ENCODE results near the gene ANXA6.
A peak's percentile ranks its signal among the peaks of the same experiment; 100 is the strongest.
"Not testable (repeated sequence)": the region's sequence is repeated elsewhere in the genome, so short reads cannot be mapped to it uniquely, and the experiment has no call there.

ANXA6 gene

DNA sequence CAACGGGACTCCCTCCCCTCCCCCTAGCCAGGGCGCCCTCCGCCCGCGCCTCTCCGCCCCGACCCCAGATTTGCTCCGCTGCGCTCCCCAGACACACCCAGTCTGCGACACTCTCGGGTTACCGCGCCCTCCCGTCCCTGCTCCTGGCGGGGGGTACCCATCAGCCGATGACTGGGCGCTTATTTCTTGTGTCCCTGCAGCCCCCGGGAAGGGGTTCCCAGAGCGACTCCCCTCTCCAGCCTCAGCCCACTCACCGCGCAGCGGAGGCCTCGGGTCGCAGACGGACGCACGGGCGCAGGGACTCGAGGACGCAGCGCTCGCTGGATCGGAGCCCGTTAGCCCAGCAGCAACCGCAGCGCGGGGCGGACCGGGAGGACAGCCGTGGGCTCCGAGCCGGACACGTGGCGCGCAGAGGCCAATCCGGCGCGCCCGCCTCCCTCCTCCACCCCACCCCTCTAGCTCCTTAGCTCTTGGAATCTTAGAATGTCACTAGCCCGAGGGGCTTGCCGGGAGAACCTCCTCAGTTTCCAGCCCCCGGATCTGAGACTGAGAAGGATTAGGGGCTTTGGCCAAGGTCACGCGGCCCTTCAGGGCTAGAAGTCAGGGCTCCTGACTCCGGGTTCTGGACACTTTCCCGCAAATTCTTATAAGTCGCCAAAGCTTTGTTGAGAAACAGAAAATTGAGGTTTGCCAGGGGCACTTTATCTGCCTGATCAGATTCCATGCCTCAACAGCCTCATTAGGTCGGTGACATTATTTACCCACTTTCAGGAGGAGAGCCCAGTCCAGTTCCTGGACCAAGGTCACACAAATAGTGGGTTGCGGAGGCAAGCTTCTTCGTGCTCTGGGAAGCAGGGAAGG is at the start of gene ANXA6:
Gene ANXA6, minus strand, starts transcription at position 354 of the 861 bp plus-strand sequence. CDS start 9,878 bp downstream, outside the sequence.
- peak; percentile 60 to 61 for DNase-seq

DNA sequence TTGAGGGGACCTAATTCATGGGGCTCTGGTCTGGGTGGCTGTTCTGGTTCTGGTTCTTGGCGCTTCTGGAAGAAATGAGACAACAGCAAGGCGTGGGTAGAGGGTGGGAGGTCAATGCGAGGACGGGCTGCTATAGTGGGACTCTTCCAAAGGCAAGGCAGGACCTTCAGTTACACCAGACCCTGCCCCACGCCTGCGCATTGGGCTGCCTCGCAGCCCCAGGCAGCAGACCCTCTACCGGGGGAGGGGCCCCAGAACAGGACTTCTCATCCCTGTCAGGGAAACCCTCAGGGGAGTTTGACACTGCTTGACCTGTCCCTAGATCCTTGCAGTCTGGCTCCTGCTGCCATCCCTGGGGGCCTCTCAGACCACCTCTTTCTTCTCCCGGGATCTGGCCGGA is 47.8 kb upstream of the ANXA6 start:
- no peak for DNase-seq

DNA sequence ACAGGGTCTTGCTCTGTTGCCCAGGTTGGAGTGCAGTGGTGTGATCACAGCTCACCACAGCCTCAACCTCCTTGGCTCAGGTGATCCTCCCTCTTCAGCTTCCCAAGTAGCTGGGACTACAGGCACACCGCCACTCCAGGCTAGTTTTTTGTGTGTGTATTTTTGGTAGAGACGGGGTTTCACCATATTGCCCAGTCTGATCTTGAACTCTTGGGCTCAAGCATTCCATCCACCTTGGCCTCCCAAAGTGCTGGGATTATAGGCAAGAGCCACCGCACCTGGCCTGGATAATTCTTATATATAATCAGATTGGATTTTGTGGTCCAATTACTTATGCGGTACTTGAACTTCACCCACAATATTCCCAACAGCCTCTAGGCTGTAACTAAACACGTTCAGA is 46.5 kb upstream of the ANXA6 start:
- no peak for DNase-seq

DNA sequence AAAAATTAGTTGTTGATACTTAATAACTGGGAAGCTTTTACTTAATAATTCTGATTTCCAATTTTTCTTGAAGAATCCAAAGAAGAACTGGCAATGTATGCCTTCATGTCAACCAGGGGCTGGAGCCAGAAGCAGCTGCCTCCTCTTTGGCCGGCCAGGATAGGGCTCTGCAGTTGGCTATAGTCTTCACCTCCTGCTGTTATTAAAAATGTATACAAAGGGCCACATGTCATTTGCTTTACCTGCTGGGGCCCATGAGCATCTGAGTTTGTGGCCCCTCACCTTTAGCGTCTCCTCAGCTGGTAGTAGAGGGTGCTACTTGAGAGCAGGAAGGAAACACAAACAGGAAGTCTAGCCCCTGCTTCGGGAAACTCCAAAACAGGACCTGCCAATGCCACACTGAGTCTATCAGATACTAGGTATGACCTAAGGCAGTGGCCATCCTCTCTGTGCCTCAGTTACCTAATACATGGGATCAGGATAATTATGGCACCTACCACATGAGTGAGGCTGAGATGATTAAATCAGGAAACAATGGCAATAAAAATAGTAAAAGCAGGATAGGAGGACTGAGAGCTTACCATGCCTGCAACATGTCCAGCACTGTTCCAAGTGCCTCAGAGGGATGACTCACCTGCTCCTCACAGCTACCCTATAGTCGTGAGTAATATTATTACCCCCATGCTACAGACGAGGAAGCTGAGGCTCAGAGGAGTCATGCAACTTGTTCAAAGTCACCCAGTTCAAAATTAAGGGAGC is 45.0 kb upstream of the ANXA6 start:
- peak; percentile 28 to 47 for DNase-seq

DNA sequence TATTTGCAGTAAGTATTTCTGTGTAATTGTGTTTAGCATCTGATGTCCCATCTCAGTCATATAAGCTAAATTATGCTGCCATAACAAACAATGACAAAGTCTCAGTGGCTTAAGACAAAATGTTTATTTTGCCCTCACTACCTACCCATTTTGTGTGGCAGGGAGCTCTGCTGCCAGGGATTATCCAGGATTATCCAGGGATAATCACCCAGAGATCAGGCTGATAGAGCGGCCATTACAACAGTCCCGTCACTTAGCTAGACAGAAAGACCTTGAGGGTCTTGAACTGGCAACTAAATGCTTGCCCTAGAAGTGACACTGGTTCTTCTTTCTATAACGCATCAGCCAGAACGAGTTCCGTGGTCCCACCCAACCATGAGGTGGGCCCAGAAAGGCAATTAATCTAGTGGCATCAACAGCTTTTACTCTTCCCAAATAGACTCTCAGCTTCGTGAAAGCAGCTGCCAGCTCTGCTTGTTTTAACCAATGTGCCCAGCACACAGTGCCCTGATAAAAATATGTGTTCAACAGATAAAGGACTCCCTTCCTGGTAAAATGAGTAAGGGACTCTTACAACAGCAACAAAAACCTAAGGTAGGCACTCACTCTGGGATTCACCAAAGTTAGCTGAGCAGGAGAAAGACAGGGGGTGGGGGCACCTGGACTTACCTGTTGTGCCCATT is 43.5 kb upstream of the ANXA6 start:
- DNase-seq: no peak

DNA sequence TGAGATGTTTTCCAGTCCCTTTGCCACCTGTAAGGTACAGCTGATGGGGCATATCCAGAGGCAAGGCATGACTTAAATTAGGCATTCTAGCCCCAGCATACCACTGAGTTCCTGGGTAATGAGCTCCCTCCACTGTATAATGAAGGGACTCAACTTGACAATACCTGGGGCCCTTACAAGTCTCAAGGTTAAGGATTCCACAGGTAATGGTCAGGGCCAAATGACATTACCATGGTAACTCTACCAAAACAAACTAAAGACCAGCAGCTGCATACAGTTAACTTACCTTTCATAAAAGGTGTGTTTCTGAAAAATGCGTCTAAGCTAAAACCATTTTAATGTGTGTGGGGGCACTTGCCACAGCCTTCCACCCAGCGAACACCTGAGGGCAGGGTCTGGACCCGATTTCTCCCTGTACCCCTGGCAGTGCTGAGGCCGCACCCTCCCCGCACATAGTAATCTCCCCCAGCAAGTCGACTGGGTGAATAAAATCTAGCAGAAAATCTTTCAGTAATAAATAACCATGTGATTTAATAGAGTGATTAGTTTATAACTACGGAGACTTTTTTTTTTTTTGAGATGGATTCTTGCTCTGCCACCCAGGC is 42.1 kb upstream of the ANXA6 start:
- no peak for DNase-seq

DNA sequence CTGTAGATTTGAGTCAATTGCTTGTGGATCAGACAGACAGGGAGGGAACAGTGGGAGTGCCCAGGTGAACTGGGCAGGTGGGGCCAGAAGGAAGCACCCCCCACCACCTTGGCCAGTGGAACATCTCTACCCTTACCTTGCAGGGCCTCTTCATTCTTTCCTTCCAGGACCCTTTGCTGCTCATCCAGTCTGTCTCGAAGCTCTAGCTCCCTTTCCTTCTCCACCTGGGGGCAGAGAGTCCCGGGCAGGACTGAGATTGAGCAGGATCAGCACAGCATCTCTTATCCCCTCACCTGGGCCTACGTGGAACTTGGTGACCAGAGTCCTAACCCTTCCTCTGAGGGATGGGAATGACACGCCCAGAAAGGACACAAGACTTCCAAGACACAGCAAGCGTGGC is 41.3 kb upstream of the ANXA6 start:
- DNase-seq: no peak

DNA sequence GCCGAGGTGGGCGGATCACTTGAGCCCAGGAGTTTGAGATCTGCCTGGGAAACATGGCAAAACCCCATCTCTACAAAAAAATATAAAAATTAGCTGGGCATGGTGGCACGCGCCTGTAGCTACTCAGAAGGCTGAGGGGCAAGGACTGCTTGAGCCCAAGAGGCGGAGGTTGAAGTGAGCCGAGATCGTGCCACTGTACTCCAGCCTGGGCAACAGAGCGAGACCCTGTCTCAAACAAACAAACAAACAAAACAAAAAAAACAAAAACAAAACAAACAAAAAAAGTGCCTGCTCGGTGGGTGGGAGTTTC is 39.7 kb upstream of the ANXA6 start:
- not testable (repeated sequence) for DNase-seq

DNA sequence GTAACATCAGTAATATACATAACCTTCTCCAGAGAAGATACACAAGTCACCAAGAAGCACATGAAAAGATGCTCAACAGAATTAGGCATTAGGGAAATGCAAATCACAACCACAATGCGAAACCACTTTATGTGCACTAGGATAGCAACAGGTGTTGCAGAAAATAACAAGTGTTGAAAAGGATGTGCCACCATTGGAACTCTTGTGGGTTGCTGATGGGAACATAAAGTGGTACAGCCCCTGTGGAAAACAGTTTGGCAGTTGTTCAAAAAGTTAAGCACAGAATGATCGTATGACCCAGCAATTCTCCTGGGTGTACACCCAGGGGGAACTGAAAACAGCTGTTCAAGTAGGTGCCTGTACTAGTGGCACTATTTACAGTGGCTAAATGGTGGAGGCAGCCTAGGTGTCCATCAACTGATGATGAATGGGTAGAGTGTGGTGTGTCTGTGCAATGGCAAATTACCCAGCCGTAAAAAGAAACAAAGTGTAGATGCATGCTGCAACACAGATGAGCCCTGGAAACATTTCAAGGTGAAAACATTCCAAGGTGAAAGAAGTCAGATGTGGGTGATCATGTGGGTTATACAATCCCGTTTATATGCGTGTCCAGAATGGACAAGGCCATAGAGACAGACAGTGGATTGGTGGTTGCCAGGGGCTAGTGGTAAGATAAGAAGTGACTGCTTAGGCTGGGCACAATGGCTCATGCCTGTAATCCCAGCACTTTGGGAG is 39.1 kb upstream of the ANXA6 start:
- DNase-seq: peak in 1 of 2 donors; percentile 29

DNA sequence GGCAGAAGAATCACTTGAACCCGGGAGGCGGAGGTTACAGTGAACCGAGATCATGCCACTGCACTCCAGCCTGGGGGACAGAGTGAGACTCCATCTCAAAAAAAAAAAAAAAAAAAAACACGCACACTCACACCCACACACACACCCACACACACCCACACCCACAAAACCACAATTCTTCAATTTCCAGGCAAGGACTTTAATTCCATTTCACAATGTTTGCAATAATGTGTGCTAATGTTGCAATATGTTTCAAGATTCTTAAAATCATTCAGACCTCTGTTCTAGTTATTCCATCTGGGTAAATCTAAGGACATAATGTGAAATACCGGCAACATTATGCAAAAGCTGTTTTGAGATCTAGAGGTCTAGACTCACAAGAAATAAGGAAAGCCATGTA is 38.0 kb upstream of the ANXA6 start:
- DNase-seq: no peak

DNA sequence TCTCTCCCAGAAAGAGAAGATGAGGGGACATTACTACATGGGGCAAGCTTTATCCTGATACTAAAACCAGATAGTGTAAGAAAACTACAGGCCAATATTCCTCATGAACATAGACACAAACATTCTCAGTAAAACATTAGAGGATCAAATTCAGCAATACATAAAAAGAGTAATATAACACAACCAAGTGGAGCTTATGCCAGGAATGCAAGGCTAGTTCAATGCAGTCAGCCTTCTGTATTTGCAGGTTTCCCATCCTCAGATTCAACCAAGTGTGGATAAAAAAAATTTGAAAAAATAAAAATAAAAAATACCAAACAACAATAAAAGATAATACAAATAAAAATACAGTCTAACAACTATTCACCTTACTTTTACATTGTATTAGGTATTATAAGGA is 35.0 kb upstream of the ANXA6 start:
- no peak for DNase-seq

DNA sequence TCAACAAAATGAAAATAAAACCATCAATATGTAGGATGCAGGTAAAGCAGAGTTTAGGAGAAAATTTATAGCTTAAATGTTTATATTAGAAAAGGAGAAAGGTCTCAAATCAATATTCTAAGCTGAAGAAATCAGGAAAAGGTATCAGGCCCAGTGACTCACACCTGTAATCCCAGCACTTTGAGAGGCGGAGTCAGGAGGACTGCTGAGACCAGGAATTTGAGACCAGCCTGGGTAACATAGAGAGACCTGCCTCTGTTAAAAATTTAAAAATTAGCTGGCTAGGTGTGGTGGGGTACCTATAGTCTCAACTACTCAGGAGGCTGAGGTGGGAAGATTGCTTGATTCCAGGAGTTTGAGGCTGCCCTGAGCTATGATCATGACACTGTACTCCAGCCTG is 34.1 kb upstream of the ANXA6 start:
- no peak for DNase-seq

DNA sequence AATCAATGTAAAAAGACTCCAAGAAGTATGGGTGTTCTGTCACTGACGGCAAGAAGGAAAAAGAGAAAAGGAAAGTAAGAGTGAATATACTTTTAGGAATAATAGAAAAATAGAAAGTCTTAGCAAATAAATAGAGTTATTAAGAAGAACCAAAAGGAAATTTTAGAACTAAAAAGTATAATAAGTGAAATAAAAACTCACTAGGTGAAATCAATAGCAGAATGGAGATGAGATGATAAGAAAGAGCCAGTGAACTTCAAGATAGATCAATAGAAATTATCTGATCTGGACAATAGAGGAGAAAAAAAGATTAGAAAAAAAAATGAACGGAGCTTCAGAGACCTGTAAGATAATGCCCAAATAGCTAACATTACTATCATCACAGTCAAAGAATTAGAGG is 31.6 kb upstream of the ANXA6 start:
- DNase-seq: no peak

DNA sequence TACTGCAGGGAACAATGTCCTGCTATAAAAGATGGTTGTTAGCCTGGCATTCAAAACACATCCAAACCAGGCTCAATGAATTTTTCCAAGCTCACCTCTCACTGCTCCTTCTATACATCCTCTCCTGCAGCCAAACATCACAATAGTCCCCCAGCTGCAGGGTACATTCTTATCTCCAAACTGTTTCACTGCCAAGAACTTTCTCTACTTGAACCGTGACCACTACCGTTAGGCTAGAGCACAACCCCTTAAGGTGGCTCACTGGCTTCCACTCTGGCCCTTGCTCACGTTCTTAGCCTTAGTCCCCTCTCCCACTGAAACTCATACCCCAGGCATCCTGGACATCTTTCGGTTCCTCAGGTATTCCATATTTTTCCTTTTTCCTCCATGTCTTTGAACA is 29.0 kb upstream of the ANXA6 start:
- no peak for DNase-seq

DNA sequence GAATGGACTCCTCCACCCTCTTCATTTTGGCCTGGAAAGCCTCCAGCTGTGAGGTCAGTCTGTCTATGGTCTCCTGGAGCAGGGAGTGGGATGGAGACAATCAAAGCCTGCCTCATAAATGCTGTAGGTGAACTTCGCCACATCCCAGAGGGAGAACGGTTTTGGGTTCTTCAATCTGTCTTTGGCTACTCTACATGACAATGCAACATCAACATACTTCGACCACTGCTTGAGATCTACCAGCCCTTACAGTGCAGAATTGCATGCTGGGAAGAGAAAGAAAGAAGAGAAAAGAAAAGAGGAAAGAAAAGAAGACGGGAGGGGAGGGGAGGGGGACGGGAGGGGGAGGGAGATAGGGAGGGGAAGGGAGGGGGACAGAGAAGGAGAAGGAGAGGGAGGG is 28.5 kb upstream of the ANXA6 start:
- no peak for DNase-seq

DNA sequence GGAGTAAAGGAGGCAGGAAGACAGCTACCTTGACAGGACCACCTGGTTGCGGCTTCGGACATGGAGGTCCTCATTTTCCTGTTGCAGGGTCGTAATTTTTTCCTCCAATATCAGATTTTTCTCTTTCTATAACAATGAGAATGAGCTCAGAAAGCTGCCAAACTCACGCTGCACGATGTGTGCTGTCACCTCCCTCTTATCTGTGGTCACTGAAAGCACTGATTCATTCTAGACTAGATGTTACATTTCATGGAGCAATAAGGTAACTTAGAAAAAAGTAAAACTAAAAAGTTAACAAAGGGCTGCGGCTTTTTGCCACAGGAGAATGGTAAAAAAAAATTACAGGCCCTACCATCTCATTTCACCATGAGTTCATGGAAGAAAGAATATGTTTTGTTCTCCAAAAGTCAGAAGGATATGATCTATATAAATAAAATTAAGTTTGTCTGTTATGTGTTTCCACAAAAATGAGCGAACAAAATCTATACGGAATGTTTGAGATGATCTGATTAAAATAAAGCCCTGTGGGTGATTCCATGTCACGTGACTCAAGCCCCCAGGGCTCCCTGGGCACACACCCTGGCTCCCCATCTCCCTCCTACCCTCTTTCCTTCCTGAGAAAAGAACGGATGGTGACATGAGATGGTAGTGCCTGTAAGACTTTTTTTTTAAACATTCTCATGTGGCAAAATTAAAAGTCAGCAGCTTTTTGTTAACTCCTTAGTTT is 26.9 kb upstream of the ANXA6 start:
- no peak for DNase-seq

DNA sequence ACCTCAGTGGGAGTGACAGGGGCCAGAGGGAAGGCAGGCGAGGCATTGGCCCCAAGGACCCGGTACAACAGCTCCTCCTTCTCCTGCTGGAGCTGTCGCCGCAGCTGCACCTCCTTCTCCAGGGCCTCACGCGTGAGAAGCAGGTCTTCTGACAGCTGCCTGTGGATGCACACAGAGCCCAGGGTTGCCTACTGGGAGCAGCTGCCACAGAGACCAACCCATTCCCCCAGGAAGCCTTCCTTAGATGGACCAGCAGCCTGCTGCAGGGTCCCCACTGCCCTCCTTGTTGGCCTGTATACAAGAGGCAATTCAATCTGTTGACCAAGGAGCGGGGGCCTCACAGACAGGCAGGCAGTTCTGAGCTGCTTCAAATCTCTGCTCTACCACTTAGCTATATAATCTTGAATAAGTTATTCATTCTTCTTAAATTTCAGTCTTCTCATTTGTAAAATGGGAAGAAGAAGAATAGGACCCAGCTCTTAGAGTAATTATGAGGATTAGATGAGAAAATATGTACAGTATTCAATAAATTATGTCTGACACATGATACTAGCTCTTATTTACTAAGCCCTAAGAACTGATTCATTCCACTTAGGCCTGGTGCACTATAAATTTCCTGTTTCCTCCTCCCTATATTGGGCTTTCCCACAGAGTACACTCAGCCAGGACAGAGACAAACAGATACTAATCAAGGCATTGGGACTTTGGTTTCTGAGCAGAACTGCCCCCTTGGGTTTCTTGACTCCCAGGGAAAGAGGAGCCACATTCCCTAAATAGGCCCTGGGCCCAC is 26.1 kb upstream of the ANXA6 start:
- no peak for DNase-seq

DNA sequence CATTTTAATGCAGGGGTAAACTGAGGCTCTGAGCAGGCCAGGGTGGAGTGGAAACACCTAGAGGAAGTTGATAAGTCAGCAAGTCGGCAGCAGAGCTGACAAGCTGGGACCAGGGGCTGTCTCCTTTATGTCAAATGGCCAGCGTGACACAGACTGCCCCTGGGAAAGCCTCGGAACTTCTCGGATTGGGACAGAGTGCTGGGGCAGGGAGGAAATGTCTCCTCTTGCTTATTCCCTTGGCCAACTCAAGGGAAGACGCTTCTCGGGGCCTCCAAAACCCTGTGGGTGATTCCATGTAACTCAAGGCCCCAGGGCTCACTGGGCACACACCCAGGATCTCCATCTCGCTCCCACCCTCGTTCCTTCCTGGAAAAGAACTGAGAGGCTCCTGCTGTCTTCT is 25.4 kb upstream of the ANXA6 start:
- DNase-seq: no peak

DNA sequence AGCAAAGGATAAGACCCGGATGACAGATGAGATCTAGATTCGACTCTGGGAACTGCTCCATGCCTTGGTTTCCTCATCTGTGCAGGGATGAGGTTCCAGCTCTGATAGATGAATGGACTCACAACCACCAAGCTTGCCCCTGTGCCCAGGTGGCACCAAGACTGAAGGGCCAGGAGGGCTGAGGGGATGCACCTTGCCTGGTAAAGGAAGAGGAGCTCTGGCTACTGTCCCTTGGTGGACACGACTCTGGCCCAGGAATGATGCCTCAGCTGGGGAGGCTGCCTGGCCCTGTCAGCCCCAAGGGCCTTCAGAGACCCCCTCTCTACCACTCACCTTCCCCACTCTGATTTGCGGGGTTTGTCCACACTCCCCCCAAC is 24.9 kb upstream of the ANXA6 start:
- DNase-seq: no peak

DNA sequence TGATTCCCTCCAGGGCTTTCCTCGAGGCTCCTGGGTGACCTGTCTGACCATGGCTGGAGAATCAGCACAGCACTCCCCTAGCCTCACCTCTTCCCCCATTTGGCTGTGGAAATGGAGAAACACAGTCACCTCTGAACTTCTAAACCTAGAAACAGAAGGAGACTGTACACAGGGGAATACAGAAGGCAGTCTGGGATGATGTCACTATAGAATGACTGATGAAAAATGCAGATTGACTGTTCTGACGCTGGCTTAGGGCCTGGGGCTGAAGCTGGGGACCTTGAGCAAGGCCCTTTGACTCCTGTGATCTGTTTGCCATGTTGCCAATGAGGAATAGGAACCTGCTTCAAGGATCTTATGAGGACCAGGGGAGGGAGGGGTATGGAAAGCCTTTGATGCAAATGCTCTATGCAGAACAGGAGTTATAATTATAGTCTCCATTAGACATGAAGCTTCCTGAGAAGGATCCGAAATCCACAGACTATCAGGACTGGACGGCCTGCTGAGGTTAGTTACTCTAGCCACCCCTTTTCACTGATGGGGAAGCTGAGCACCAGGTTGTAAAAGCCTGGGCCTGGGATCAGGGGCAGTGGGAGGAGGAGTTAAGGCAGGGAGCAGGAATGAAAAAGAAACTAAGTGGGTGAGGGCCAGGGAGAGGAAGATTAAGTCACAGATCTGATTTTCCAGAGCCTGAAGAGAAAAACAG is 24.4 kb upstream of the ANXA6 start:
- DNase-seq: no peak

DNA sequence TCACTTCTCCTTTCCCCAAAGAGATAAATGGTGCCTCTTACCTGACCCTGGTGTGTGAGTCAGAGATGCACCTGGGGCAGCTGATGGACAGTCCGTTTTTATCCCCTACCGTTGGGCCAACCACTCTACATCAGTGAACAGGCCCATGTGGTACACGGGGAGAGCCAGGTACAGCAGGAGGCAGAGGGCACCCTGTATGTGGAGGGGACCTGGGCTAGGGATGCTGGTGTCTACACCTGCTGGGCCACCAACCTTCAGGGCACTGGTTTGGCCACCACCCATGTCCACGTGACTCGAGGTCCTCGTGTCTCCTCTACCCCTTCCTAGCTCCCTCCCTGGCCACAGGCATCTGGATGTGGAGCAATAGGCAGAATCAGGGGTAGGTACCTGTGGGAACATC is 22.7 kb upstream of the ANXA6 start:
- no peak for DNase-seq
